Esophagus squamous epithelium (tissue), 5 donors: Measurements from ENCODE around the gene STIL. TPM values are rescaled to one million over a fixed set of nuclear protein-coding genes. Genes with fewer than 3 reads are reported as not detected.
"Not testable (repeated sequence)": the region's sequence is repeated elsewhere in the genome, so short reads cannot be mapped to it uniquely, and the experiment has no call there.

Experiments
- DNase-seq: peaks from one replicate; lab custom pipeline; 2025; lab: John Stamatoyannopoulos, UW
- H3K27ac ChIP-seq, 4 donors: fragments of 200-600 bp; sonication (generic); one replicate each; pipeline ENCODE4 v1.5.1; 2016 to 2019; ENCODE audit warnings: mild to moderate bottlenecking in 1 of 4
- H3K27me3 ChIP-seq, 4 donors: fragments of 200-600 bp; sonication (generic); 1 replicate in 3 of 4; 2 replicates in 1 of 4; pipeline versions ENCODE4 v1.5.1 to v1.6.0; 2017 to 2021; ENCODE audit warnings: antibody characterized with exemption in 1 of 4
- H3K36me3 ChIP-seq, 3 donors: fragments of 200-600 bp; sonication (generic); one replicate each; pipeline ENCODE4 v1.5.1; 2016 to 2019
- H3K4me1 ChIP-seq, 3 donors: fragments of 200-600 bp; sonication (generic); one replicate each; pipeline ENCODE4 v1.5.1; 2017 to 2019
- H3K4me3 ChIP-seq, 4 donors: fragments of 200-600 bp; sonication (generic); 1 replicate in 3 of 4; 2 replicates in 1 of 4; pipeline ENCODE4 v1.5.1; 2016 to 2019; ENCODE audit warnings: mild to moderate bottlenecking in 2 of 4, moderate library complexity in 1 of 4
- H3K9me3 ChIP-seq, 3 donors: fragments of 200-600 bp; sonication (generic); one replicate each; pipeline ENCODE4 v1.5.1; 2016 to 2019
- POLR2A ChIP-seq, 4 donors: fragments of 450-650 bp; IDR thresholded peaks; one replicate each; pipeline ENCODE4 v1.6.1; 2017; ENCODE audit warnings: antibody characterized with exemption in 4 of 4, mild to moderate bottlenecking in 4 of 4, moderate library complexity in 3 of 4
- WGBS, 2 donors: methylation state at CpG; one replicate each; pipeline ENCODE4 v1.1.5; 2018; 5-methylcytosine and 5-hydroxymethylcytosine counted together
- intact Hi-C: fragments of 100-400 bp; cut with DNase I; formaldehyde crosslinking; loops from one replicate; pipeline ENCODE4 v1.15.0; 2022
- total RNA-seq, 4 donors: library from RNA; depleted of rRNA; stranded (reverse); fragments of >200 nt; gene quantifications; one replicate each; pipeline ENCODE4 v1.1.0, GENCODE V29; 2016
- TF ChIP-seq, protein P1 (sequence below), 6 experiments: fragments of 450-650 bp in 4 of 6; fragments of 200-600 bp in 2 of 6; sonication (generic) in 2 of 6; IDR thresholded peaks; one replicate each; pipeline ENCODE4 v1.5.1; 2016 to 2019; ENCODE audit warnings: antibody characterized with exemption in 6 of 6, mild to moderate bottlenecking in 4 of 6, moderate library complexity in 4 of 6
- donor health status: DM: yes; HTN: yes; CAD: no.

STIL gene
- total RNA-seq, 4 donors from 2014 or later, result 4.2 to 15.1 (median 6.8) TPM

- intact Hi-C loops, result no loop called here
- 63 to 83% methylated on average over 1 to 3 of the region's 3 CpGs for WGBS, 2 donors
- H3K4me3 ChIP-seq, result no peak overlapping the region
- no peaks in the 10 kb centered on the region for H3K36me3 ChIP-seq
- peaks cover 3 to 58% (median 5%) of the 10 kb centered on the region in 3 donors for H3K4me1 ChIP-seq
- H3K9me3 ChIP-seq, result no peaks in the 10 kb centered on the region
- TF ChIP-seq POLR2A (IDR thresholded peaks at IDR 0.05), result no peak
- TF ChIP-seq, protein P1, sequence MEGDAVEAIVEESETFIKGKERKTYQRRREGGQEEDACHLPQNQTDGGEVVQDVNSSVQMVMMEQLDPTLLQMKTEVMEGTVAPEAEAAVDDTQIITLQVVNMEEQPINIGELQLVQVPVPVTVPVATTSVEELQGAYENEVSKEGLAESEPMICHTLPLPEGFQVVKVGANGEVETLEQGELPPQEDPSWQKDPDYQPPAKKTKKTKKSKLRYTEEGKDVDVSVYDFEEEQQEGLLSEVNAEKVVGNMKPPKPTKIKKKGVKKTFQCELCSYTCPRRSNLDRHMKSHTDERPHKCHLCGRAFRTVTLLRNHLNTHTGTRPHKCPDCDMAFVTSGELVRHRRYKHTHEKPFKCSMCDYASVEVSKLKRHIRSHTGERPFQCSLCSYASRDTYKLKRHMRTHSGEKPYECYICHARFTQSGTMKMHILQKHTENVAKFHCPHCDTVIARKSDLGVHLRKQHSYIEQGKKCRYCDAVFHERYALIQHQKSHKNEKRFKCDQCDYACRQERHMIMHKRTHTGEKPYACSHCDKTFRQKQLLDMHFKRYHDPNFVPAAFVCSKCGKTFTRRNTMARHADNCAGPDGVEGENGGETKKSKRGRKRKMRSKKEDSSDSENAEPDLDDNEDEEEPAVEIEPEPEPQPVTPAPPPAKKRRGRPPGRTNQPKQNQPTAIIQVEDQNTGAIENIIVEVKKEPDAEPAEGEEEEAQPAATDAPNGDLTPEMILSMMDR (IDR thresholded peaks at IDR 0.05), result peak in 1 of 6 experiments; percentile 16
- H3K27me3 ChIP-seq, result no peaks in the 10 kb centered on the region
- no peak for DNase-seq
- peak overlapping the region; percentile 74 to 90 (median 86) for H3K27ac ChIP-seq
Observed at GRCh38 chr1:47324682-47325081, 10.7 kb upstream of the STIL start.

GRCh38 chr1:47323599-47324031 is 9.7 kb upstream of the STIL start:
- Histone ChIP-seq H3K4me3 (no peak overlapping the region), H3K9me3 (no peaks in the 10 kb centered on the region), H3K36me3 (no peaks in the 10 kb centered on the region), H3K27me3 (no peaks in the 10 kb centered on the region), H3K27ac (peak overlapping the region; percentile 31 to 90 (median 50)), H3K4me1 (peaks cover 3 to 52% (median 5%) of the 10 kb centered on the region in 3 donors)
- intact Hi-C loops, result no loop called here
- 22 to 31% methylated on average over 1 of the region's 1 CpG for WGBS, 2 donors
- no peak for DNase-seq
- TF ChIP-seq, protein P1 (IDR thresholded peaks at IDR 0.05), result no peak
- no peak for TF ChIP-seq POLR2A (IDR thresholded peaks at IDR 0.05)

DNA sequence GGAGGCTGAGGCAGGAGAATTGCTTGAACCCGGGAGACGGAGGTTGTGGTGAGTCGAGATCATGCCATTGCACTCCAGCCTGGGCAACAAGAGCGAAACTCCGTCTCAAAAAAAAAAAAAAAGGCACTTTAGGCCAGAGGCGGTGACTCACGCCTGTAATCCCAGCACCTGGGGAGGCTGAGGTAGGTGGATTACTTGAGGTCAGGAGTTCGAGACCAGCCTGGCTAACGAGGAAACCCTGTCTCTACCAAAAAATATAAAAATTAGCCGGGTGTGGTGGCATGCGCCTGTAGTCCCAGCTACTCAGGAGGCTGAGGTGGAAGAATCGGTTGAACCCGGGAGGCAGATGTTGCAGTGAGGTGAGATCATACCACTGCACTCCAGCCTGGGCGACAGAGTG is 6.0 kb upstream of the STIL start:
- intact Hi-C loops, result not testable (repeated sequence)

DNA sequence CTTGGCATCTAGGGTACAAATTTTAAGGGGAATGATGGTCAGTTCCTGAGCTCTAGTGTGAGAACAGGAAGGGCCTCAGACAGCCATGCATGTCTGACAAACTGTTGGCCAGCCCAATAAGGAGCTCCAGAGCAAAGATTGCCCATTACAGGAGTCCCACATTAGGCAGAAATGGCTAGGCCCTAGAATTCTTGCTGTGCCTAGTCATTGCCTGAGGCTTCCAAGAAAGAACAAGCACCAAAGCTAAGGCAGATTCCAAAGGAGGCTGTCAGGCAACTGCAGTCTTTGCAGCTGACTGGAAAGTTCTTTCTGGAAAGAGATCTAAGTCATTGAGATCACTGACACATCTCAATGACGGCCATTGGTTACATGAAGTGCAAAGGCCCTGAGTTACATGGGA is 3.9 kb upstream of the STIL start:
- no peak for DNase-seq
- H3K36me3 ChIP-seq, result no peaks in the 10 kb centered on the region
- 71 to 88% methylated on average over 1 of the region's 1 CpG for WGBS, 2 donors
- TF ChIP-seq, protein P1 (IDR thresholded peaks at IDR 0.05), result no peak
- no peak for TF ChIP-seq POLR2A (IDR thresholded peaks at IDR 0.05)
- H3K27ac ChIP-seq, result no peak overlapping the region
- intact Hi-C loops, result no loop called here
- H3K27me3 ChIP-seq, result no peaks in the 10 kb centered on the region
- peaks cover 0 to 17% (median 10%) of the 10 kb centered on the region in 3 donors for H3K4me1 ChIP-seq
- H3K9me3 ChIP-seq, result no peaks in the 10 kb centered on the region
- no peak overlapping the region for H3K4me3 ChIP-seq

More for the DNA sequence above, 6.0 kb upstream of the STIL start:
- WGBS, 2 donors, result 79 to 86% methylated on average over 11 to 14 of the region's 14 CpGs
- DNase-seq, H3K9me3 ChIP-seq, H3K27ac ChIP-seq, H3K36me3 ChIP-seq, H3K4me3 ChIP-seq, H3K27me3 ChIP-seq: not testable (repeated sequence)
- peaks cover 3 to 28% (median 5%) of the 10 kb centered on the region in 3 donors for H3K4me1 ChIP-seq

DNA sequence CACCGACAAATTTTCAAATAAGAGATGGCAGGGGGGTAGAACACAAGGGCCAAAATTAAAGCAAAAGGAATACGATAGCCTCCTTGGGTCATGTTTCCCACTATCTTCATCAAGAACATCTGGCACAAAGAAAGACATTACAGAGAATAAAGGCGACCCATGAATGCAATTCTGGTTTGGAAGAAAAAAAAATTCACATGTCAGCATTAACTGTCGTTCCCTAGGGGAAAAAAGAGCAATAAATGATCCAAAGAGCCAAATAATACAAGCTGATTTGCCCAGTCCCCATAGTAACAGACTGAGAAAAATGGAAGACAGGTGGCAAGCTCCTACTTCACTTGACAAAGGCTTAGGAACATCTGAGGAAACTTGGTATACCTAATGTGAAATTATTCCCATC is 4.5 kb downstream of the STIL start:
- intact Hi-C loops, result no loop called here
- TF ChIP-seq POLR2A (IDR thresholded peaks at IDR 0.05), result no peak
- TF ChIP-seq, protein P1 (IDR thresholded peaks at IDR 0.05), result no peak
- WGBS, 2 donors, result 83 to 88% methylated on average over 4 of the region's 4 CpGs

More for the DNA sequence above, 4.5 kb downstream of the STIL start:
- DNase-seq, result no peak
- Histone ChIP-seq H3K4me1 (peaks cover 0 to 12% (median 10%) of the 10 kb centered on the region in 3 donors), H3K4me3 (no peak overlapping the region), H3K9me3 (no peaks in the 10 kb centered on the region), H3K27me3 (no peaks in the 10 kb centered on the region), H3K36me3 (peaks cover 0 to 15% (median 0%) of the 10 kb centered on the region in 3 donors), H3K27ac (no peak overlapping the region)
